GM18520 (cell line): ENCODE data around the gene PDIA6.

ENCODE experiments used
- ATAC-seq: cut with Tn5 transposase; IDR thresholded peaks from one replicate; pipeline ENCODE4 v1.9.1; 2021; ENCODE audit not compliant: unreplicated experiment

The PDIA6 gene

GRCh38 chr2:10765461-10765860, 47.1 kb downstream of the PDIA6 start:
- ATAC-seq: no peak

DNA sequence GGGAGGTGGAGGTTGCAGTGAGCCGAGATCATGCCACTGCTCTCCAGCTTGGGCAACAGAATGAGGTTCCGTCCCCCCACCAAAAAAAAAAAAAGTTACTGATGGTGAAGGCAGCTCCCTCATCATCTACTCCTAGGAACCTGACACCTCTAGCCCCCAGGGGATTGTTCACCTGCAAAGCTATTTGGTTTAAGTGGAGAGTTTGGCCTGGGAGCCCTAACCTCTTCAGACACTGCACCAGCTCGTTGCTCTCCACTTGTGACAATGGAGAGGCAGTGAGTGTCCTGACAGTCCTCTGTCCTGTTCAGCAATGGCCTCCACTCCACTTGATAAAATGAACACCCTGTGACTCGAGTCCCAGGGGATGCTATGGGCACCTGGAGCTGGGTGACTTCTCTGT, 47.7 kb downstream of the PDIA6 start:
- ATAC-seq: no peak

DNA sequence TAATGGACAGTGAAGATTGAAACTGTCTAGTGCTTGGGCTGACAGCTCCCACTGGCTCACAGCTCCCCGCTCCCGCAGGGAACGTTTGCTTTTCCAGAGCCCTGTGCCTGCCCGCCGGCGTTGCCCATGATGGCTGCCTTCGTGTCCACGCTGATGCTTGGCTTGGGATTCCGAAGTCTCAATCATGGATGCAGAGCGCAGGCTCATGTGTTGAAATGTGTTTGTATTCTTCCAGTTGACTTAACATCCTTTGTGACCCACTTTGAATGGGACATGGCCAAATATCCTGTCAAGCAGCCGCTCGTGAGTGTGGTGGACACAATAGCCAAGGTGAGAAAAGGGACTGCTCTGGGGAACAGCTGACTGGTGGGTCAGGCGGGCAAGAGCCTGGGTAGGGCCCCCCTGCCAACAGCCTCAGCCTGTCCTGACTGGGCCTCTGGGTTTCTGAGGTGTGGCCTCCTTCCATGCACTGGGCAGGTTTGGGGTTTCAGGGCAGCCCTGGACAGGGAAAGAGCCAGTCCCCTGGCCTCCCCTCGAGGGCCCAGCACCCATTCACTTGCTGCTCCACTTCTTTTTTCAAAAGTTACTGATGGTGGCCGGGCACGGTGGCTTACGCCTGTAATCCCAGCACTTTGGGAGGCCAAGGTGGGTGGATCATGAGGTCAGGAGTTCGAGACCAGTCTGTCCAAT, 48.3 kb downstream of the PDIA6 start:
- no peak for ATAC-seq

GRCh38 chr2:10763461-10763800, 49.2 kb downstream of the PDIA6 start:
- no peak for ATAC-seq

- no peak for ATAC-seq
Measured at GRCh38 chr2:10762651-10763460, 49.7 kb downstream of the PDIA6 start.

DNA sequence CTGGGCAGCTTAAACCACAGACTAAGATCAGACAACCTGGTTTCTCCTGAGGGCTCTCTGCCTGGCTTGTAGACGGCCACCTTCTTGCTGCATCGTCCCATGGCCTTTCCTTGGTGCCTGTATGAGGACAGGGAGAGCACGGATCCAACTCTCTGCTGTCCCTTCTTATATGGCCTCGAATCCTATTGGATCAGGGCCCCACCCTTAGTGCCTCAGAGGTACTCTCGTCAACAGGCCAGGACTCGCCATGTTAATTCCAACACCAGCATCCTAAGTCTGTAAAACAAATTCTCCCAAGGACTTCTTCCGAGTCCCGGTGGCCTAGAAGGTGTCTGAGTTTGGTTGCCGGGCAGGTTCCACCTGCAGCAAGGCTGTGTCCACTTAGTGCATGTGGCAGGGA, 51.0 kb downstream of the PDIA6 start:
- ATAC-seq: no peak

DNA sequence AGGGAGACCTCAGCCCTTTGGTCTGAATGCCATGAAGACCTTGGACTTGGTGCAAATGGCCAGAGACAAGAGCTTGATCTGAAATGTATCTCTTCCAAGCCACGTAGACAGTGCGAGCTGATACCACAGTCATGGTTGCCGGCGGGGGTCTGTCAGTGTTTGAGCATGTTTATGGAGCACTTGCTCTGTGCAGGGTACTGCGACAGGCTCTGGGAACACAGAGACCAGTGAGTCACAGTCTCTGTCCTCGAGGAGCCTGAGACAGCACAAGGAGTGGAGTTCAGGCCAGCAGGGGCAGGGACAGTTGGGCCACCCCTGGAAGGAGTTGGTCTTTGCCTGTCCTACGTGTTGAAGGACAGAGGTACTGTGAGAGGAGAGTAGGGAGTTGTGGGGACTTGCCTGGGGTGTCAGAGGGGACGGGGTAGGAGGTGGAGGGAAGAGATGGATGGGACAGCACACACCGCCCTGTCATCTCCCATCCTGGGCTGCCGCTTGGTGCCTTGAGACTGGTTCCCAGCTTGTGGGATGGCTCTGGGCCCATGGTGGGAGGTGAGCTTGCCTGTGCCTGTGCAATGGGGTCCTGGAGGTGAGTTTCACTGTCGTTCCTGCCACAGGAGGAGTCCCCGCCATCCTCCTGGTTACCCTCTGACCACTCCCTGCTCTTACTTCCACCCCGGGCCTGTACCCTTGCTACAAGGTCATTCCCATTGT, 51.6 kb downstream of the PDIA6 start:
- no peak for ATAC-seq

DNA sequence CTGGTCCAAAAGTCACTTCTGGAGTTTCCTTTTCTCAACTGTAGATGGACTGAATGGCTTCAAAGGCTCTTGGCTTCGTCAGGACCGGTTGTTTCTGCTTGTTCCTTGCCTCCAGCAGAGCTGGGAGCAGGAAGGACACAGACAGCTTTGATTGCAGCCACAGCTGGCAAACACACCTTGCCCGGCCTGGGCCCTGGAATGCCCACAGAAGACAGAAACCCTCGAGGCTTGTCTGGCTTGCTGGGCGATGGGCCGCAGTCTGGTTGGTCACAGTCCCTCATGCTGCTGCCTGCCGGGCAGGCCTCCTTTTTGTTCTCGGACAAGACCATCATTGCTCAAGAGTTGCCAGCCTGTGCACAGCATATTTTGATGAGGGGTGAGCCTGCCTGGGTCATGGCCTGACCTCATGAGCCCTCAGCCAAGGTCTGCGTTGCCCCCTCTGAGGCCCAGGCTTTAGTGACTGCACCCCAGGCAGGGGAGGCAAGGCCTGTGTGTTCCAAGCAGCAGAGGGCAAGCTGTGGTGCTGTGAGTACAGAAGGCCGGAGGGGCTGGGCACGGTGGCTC, 53.4 kb downstream of the PDIA6 start:
- ATAC-seq: no peak

DNA sequence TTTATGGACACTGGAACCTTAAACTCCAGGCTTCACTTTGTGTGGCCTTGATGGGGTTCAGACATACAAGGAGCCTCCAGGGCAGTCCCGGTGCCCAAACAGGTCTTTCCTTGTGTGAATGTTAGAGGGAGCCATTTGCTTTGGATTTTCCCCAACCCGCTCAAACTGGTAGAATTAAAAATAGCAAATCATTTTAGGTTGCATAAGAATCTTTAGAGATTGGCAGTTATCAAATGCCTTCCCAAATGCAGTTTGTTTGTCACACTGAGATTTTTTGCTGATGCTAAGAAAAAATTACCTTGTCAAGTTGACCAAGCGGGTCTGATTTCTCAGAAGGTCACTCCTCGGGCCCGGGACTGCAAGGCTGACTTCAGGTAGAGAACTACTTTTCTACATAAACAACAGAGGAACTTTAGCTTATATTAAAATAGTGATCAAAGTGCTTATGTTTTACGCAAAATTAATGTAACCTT, 54.7 kb downstream of the PDIA6 start:
- no peak for ATAC-seq

- no peak for ATAC-seq
Measured at GRCh38 chr2:10755621-10756020, 57.0 kb downstream of the PDIA6 start.

DNA sequence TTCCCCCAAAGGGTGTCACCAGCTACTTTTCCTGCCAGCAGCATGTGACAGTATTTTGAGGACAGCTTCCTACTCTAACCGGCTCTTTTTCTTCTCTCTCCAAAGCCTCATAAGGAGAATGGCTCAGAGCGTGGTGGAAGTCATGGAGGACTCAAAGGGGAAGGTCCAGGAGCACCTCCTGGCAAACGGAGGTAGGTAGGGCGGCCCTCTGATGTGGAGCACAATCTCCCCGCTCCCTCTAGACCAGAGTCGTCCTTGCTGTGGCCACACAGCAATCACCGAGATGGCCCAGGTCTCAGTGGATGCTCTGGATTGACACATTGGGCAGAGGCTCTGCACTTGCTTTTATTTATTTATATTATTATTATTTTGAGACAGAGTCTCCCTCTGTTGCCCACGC, 58.7 kb downstream of the PDIA6 start:
- ATAC-seq: no peak

DNA sequence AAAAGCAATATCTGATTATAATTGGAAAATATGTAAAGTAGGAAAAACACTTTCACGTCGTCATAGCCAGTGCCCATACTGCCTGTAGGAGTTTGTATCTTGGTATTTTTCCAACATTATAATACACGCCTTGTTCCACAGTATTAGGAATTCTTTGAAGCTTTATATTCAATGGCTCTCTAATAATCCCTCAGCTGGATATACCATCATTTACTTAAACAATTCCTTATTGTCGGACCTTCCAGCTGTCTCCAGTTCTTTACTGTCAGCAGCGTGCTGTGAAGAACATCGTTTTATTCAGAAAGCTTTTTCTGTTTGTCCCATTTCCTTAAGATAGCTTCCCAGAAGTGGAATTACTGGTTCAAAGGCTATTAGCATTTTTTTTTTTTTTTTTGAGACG, 59.4 kb downstream of the PDIA6 start:
- no peak for ATAC-seq

DNA sequence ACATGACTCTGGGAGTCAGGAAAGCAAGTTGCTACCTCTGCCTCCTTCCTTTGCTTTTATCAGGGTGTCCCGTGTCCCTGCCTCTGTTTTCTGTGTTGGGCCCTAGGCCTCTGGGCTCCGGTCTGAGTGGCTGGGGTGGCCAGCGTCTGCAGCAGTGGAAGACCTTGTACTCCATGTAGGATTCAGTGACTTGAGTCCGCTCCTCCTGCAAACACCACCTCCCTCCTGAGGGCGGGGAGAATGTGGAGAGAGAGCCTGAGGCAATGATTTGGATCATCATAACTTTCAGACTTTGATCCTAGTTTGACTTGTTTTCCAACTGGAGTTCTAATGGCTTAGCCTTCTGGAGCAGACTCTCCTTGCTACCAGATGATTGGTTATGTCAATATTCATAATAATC, 60.3 kb downstream of the PDIA6 start:
- ATAC-seq: no peak

DNA sequence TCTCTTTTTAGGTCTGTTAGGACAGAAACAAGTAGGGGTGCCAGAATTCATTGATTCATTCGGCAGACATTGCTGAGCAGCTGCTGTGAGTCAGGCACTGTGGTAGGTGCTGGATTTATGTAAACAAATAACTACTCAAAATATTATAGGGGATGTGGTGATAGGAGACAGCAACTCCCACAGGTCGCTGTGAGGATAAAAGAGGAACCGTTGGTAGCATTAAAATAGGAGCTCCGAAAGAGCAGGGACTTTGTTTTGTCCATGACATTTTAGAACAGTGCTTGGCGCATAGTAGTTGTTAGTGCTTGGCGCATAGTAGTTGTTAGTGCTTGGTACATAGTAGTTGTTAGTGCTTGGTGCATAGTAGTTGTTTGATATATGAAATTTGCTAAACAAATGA, 62.0 kb downstream of the PDIA6 start:
- no peak for ATAC-seq

DNA sequence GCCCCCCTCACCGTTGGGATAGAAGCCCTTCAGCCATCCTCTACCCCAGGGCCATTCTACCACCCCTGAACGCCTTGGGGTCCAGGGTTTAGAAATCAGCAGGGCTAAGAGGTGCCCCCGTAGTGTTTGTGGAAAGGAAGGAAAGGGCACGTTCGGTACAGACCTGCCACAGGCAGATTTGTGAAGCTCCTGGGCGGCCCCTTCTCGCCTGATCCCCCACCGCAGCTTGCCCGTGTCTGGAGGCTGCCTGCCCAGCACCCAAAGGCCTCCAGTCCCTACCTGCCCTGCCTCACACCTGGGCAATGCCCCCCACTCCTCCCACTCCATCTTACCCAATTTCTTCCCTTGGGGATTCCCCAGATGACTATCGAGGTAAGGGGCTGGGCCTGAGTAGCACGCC, 69.9 kb downstream of the PDIA6 start:
- no peak for ATAC-seq

DNA sequence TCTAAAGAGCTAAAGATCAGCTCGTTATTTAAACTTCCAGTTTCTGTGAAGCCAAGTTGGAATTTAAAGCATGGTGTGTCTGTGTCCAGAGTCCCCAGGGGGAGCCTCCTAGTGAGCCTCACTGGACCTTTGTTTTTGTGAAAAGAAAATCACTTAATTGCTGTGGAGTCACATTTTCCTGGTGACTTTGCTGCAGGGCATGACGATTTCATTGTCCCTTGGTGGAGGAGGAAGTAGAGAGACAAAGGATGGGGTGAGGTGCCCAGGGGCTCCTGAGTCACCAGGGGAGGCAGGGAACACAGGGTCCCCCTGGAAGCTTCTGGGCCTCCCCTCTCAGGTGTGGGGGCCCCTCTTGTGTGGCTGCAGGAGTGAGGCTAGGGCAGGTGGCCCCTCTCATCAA, 71.4 kb downstream of the PDIA6 start:
- no peak for ATAC-seq

- no peak for ATAC-seq
Measured at GRCh38 chr2:10740226-10740625, 72.4 kb downstream of the PDIA6 start.

DNA sequence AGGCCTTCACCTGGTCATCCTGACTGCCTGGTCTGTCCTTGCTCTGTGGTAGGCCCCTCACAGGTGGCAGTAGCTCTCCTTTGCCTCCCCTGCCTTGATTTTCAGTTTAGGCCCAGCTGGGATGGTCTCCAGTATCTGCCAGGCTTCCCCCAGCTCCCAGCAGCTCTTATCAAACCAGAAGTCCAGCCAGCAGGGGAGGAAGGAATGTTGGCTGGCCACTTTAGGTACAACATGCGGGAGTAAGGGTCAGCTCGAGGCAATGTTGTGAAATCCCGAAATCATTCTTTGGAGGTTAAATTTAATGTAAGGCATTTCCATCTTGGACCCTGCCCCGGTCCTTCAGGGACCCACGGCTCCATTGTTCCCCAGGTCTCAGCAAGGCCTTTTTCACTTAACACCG, 74.4 kb downstream of the PDIA6 start:
- no peak for ATAC-seq

GRCh38 chr2:10733980-10734379, 78.6 kb downstream of the PDIA6 start:
- no peak for ATAC-seq

DNA sequence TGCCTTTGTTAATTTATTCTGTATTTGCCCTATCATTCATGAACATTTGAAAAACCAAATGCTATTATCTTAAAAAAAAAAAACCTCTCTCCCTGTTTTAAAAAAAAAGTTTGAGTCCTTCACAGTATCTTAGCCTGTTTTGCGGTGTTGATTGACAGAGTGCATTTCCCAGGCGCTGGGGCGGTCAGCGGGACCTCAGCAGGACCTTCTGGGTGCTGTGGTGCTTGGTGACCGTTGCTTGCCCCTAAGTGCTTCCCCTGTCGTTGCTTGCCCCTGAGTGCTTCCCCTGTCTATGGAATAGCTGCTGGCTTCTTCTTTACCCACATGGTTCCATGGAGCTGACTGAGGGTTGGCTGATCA, 79.0 kb downstream of the PDIA6 start:
- no peak for ATAC-seq
